ENCODE data around the gene GSG1.
A peak's percentile ranks its signal among the peaks of the same experiment; 100 is the strongest.
"Not testable (repeated sequence)": the region's sequence is repeated elsewhere in the genome, so short reads cannot be mapped to it uniquely, and the experiment has no call there.

The GSG1 gene

DNA sequence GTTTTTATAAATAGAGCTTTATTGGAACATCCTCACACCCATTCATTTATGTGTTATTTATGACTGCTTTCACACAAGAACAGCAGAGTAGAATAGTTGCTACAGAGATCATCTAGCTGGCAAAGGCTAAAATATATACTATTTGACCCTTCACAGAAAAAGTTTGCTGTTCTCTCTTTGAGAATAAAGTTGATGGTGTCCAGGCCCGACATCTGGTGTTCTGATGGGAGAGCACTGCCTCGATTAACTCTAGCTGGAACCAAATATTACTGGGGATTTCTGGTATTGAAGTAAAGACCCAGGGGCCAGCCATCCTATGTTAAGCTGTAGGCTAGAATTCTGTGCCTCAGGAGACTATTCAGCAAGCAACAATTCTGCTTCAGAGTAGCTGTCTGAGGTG, 37.5 kb downstream of the GSG1 start:
- DNase-seq (ENCODE audit: extremely low read depth in 1 of 2, low read depth in 1 of 2) = no peak

DNA sequence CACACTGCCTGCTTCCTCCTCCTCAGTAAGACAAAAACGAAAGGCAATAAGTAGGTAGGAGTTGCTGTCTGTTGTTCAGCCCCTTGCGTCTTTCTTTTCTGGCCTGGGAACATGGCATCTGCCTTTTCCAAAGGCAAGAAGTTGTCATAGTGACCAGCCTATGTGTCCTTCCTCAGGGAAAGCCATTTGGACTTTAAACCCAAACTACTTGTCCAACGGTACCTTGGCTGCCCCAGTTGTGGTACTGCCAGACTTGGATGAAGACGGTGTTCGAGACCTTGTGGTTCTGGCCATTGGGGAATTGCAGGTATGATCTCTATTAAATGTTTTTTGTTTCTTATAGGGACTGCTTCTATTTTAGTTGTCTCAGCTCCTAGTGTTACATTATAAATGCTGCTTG, 40.8 kb downstream of the GSG1 start:
- no peak for DNase-seq (ENCODE audit: extremely low read depth in 1 of 2, low read depth in 1 of 2)

DNA sequence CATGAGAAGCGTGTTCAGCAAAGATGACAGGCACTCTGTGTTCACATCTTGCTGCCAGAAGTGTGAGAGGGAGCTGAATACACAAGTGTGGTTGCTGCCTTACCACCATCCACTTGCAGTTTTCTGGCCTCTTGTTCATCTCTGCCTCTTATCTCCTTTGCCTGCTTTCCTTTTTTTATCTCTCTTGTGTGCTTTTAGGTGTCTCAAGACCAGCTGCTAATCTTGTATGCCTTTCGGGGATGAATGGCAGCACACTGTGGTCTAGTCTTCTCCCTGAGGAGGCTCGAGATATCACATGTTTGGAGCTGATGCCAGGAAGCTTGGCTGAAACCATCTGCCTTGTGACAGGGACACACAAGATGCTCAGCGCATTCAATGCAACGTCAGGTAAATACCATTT, 42.1 kb downstream of the GSG1 start:
- DNase-seq (ENCODE audit: extremely low read depth in 1 of 2, low read depth in 1 of 2) = no peak

DNA sequence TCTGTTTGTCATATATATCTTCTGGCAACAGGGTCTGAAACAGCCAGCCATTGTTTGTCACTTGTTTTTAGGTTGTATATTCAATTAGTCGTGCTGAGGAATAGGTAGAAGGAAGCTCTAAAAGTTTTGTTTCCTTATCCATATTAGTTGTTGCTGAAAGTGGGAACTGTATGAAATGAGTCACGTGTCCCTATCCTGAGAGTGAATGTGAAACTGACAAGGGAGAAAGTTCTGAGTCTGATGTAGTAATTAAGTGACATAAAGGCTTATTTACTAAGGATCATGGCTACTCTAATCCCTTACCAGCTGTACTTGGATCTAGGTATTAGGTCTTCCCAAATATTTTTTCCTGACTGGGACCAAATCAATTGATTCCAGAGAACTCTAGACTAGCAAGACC, 42.9 kb downstream of the GSG1 start:
- no peak for DNase-seq (ENCODE audit: extremely low read depth in 1 of 2, low read depth in 1 of 2)

DNA sequence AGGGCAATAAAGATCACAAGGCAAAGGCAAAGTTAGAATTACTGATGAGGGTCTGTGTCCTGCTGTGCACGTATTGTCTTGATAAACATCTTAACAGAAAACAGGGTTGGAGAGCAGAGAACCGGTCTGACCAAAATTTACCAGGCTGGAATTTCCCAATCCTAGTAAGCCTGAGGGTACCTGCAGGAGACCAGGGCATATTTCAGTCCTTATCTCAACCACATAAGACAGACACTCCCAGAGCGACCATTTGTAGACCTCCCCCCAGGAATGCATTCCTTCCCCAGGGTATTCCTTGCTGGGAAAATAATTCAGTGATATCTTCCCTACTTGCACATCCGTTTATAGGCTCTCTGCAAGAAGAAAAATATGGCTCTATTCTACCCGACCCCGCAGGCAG, 49.9 kb downstream of the GSG1 start:
- not testable (repeated sequence) for DNase-seq (ENCODE audit: extremely low read depth in 1 of 2, low read depth in 1 of 2)

DNA sequence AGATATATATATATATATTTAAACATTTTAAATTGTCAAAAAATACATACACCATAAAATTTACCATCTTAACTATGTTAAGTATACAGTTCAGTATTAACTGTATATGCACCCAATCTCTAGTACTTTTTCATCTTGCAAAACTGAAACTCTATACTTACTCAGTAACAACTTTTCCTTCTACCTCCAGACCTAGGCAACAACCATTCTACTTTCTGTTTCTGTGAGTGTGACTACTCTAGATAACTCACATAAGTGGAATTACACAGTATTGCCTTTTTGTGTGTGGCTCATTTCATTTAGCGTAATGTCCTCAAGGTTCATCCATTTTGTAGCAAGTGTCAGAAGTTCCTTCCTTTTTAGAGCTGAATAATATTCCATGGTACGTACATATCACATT, 51.0 kb downstream of the GSG1 start:
- DNase-seq (ENCODE audit: extremely low read depth in 1 of 2, low read depth in 1 of 2) = no peak

DNA sequence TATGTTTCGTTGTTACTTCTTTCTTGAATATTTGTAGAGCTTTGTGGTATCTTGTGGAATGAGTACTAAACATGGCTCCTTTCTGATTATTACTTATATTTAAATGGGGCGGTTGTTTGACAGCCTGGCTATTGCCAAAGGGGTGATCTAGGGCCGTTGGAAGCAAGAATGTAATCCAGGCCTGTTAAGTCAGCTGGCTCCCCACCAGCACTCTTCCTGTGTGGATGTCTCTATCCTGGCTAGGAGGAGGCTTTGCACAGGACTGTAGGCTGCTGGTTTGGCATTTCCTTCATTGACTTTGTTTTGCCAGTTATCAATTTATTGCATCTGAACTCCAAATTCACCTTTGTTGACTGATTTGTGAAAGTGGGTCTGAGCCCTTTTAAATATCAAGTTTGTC, 53.7 kb downstream of the GSG1 start:
- no peak for DNase-seq (ENCODE audit: extremely low read depth in 1 of 2, low read depth in 1 of 2)

DNA sequence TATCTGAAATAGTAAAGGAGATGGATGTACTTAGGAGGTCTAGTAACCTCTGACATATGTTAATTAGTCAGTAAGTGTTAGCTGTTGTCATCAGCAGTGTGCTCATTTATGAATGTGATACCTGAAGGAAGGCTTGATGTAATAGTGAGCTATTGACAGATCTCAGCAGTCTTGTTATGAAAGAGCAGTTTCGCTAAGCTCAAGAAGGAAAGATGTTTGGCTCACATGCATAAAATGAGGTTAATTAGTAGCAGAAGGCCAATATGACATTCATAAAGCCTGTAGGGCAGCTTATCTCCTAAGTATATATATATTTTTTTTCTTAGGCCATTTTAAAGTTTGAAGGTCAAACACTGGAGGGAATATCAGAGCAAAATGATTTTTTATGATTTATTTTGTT, 56.5 kb downstream of the GSG1 start:
- DNase-seq (ENCODE audit: extremely low read depth in 1 of 2, low read depth in 1 of 2) = no peak

DNA sequence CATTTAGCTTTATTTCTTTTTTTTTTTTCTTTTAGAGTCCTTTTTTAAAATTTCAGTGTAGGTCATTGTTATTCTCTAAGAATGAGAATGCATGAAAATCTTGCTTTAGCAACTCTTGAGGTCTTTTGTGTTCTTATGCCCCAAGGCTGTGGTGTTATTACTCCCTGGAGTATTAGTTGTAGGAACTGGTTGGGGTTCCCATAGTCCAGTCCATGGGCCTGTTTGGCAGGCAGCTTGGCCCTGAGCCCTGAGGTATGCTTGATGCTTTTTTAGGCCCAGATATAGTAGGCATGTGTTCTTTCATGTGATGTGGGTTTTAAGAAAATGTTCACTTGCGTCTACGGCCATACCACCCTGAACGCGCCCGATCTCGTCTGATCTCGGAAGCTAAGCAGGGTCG, 57.7 kb downstream of the GSG1 start:
- DNase-seq (ENCODE audit: extremely low read depth in 1 of 2, low read depth in 1 of 2) = no peak

DNA sequence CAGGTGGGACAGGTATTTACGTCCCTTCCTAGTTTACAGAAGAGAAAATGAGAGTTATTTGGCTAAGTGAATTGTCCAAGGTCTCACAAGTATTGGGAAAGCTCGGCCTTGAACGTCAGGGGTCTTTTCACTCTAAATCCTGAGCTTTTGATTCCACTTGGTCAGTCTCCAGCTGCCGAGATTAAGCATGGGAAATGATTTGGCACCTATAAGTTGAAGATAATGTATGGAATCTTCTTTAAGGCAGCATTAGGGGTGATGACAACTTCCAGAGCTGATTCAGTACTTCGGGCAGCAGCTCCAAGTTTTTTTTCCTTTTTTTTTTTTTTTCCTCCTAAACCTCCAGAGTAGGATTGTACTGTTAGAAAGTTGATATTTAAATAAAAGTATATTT, 58.6 kb downstream of the GSG1 start:
- DNase-seq (ENCODE audit: extremely low read depth in 1 of 2, low read depth in 1 of 2) = no peak

DNA sequence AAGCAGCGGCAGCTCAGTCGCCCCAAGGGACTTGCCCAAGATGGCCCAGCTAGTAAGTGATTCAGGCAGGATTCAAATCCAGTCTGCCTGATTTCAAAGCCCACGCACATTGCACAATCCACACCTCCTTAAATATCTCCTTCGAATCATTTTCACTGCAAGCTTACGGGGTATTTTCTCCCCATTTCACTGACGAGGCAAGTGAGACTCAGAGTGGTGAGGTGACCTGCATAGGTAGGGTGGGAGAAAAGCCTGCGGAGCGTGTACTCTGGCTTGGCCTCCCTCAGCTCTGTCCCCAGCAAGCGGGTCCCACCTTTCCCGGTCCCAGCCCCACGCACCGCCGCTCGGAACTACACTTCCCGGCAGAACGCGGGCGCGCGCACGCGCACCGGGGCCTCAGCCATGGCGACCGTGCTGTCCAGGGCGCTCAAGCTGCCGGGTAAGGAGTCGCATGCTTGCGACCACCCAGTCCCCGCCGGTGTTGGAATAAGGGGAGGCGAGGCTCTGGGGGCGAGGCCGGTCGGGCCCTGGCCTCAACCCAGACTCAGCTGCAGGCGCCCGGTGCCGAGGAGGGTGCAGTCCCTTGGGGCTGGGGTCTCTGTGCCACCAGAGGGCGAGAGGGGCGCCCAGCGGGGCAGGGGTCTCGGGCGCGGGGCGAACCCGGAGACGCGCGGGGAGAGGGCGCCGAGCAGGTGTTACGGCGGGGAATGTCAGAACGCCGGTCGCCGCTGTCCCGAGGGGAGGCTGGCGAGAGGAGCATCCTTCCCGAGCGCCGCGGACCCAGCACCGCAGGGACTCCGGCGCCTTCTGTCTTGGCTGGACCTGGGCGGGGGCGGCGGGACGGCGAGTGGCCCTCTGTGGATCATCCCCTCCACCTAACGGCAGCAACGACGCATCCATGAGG, 59.2 kb downstream of the GSG1 start, which contains the start of gene FAM234B:
FAM234B (plus strand) TSS at position 380 of the 904 bp plus-strand sequence; CDS start at position 403, 23 bp downstream.
- DNase-seq (ENCODE audit: extremely low read depth in 1 of 2, low read depth in 1 of 2) = peak; percentile 42 to 59

DNA sequence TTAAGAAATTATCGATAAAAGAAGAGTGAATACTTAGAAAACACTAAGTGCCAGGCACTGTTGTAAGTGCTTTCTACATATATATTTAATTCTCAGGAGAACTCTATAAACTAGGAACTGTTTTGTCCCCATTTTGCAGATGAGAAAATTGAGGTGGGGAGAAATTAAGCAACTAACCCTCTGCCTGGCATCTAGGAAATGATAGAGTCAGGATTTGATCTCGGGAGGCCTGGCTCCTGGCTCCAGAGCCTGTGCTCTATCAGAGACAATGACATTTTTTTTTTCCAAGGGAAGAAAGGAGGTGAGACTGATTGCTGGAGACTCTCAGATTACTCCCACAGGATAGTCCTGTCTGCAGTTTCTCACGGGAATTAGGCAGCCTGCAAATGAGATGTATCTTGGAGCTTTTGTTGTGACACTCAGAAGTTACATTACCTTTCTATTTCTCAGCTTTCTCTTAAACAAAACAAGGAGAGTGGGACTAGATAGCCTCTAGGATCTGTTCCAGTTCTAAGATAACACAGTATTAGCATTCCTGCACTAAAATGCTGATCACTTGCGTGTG, 60.7 kb downstream of the GSG1 start:
- DNase-seq (ENCODE audit: extremely low read depth in 1 of 2, low read depth in 1 of 2) = no peak

DNA sequence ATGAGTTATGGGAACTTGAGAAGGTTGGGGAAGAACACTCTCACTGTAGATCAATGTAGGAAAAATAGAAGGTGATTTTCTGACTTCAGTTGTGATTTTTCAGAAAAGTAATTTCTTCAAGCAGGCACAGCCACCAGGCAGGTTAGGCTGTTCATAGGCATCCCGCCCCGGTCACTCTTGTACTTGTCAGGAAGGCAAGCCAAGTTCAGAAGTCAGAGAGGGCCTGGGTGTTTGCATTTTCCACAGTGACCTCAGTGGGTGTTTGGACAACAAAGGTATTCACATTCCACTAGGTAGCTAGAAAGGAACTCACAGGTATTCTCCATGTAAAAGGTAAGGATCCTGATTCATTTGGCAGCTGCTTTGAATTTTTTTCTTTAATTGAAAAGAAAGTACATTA, 62.2 kb downstream of the GSG1 start:
- no peak for DNase-seq (ENCODE audit: extremely low read depth in 1 of 2, low read depth in 1 of 2)

DNA sequence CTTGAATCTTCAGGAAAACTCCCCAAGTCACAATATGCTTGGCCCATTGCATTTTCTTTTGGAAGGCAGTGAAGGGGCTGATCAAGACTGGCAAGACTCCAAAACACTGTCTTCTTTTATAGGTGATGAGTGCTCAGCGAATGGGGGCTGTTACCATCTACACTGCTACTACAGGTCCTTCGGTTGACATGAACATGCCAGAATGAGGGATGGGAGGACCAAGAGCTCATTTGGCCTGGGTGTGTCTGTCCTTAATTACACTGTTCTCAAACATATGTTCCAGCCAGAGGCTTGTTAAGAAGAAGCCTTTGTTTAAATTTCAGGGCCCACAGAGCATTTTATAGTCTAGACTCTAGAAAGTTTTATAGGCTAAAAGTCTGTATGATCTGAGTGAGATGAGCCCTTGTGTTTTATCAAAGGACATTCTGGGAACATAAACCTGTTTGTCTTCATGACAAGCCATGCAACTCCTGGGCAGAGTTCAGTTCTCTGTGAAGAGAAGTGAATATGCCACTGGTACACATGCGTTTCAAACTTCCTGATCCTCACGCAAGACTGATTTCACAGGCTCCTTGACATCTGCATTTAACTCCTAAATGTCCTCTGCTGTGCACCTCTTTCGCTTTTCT, 64.0 kb downstream of the GSG1 start:
- no peak for DNase-seq (ENCODE audit: extremely low read depth in 1 of 2, low read depth in 1 of 2)

DNA sequence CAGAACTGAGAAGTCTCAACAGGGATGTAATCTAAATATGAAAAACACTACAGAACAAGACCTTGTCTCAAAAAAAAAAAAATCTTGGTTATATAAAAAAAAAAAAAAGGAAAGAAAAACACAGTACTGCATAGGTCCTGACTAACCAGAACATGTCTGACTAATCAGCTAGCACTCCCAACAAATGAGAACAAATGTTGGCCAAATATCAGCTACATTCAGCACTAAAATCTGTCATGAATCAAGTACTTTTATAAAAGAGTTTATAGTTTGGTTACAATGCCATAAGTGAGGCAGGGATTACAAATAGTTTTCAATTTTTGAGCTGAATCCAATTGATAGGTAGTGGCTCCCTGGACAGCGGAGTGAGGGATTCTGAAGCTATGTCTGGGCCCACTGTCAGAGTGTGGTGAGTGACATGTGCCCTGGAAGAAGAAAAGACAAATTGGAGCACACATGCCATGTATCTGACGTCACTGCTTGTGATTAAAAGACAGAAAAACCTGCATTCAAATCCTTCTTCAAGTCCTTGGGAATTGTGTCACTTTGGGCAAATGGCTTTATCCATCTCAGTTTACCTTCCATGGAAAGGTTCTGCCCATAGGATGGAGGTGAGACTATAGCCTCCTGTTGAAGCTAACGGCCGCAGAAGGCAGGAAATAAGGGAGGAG, 64.8 kb downstream of the GSG1 start:
- no peak for DNase-seq (ENCODE audit: extremely low read depth in 1 of 2, low read depth in 1 of 2)

DNA sequence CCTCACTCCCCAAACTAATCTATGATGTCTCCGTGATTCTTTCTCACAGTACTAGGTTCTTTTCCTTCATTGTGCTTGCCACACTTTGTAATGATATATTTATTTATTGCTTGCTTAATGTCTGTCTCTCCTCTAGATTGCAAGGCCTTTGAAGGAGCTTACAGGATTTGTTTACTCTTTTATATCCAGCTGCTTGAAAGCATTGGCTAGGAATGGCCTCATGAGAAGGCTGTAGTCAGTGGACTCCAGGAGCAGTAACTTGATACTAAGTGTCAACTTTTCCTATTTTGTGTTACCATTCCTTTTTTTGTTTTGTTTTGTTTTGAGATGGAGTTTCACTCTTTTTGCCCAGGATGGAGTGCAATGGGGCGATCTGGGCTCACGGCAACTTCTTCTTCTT, 66.6 kb downstream of the GSG1 start:
- no peak for DNase-seq (ENCODE audit: extremely low read depth in 1 of 2, low read depth in 1 of 2)

DNA sequence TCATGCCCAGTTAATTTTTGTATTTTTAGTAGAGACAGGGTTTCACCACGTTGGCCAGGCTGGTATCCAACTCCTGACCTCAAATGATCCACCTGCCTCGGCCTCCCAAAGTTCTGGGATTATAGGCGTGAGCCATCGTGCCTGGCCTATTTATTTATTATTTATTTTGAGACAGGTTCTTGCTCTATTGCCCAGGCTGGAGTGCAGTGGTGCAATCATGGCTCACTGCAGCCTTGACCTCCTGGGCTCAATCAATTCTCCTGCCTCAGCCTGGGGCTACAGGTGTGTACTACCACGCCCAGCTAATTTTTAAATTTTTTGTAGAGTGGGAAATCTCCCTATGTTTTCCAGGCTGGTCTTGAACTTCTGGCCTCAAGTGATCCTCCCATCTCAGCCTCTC, 68.1 kb downstream of the GSG1 start:
- DNase-seq (ENCODE audit: extremely low read depth in 1 of 2, low read depth in 1 of 2) = not testable (repeated sequence)
